OCI-LY7 (cell line): ENCODE measurements around the gene LIPC.

Source experiments
- CTCF ChIP-seq: fragments of 200-600 bp; sonication (generic); conservative IDR thresholded peaks from 2 replicates; pipeline ENCODE4 v1.5.1; 2014; ENCODE audit warnings: mild to moderate bottlenecking, antibody characterized with exemption, low read length, moderate library complexity, mixed read lengths
- EZH2phosphoT487 ChIP-seq: fragments of 200-600 bp; sonication (generic); IDR thresholded peaks from 2 replicates; pipeline ENCODE4 v1.6.1; 2018; ENCODE audit warnings: low read depth, borderline replicate concordance, mild to moderate bottlenecking, mixed run types, antibody characterized with exemption, low read length, moderate library complexity, mixed read lengths

- TF ChIP-seq CTCF (no peak), EZH2phosphoT487 (no peak)
Observed at GRCh38 chr15:58423205-58423604, 8.6 kb upstream of the LIPC start.
